H7 (cell line): Measurements from ENCODE around the gene MKRN1. TPM values are rescaled to one million over a fixed set of nuclear protein-coding genes. Genes with fewer than 3 reads are reported as not detected.
"Not testable (repeated sequence)": the region's sequence is repeated elsewhere in the genome, so short reads cannot be mapped to it uniquely, and the experiment has no call there.

Experiments used
- DNase-seq: peaks from one replicate; pipeline ENCODE4 v3.0.0; 2012
- H3K27me3 ChIP-seq: 2 replicates; pipeline ENCODE4 v1.6.0; 2011; ENCODE audit warnings: mild to moderate bottlenecking, low read length; ENCODE audit not compliant: control insufficient read depth, insufficient read depth
- H3K36me3 ChIP-seq: replicated peaks from 2 replicates; pipeline ENCODE4 v1.5.1; 2011; ENCODE audit warnings: low read length; ENCODE audit not compliant: control insufficient read depth, insufficient read depth
- H3K4me3 ChIP-seq: 2 replicates; pipeline ENCODE4 v1.5.1; 2011; ENCODE audit warnings: low read depth, mild to moderate bottlenecking, control low read depth, low read length, moderate library complexity; ENCODE audit not compliant: insufficient read depth
- total RNA-seq: library from RNA; depleted of rRNA; stranded (reverse); fragments of >200 nt; shearing (Covaris generic); gene quantifications from 2 replicates; pipeline ENCODE4 v1.2.3, GENCODE V29; 2014

Gene MKRN1
- total RNA-seq, 1 experiment from 2014 or later = 80.5 TPM

- H3K4me3 ChIP-seq, H3K27me3 ChIP-seq, H3K36me3 ChIP-seq, DNase-seq: not testable (repeated sequence)
These were observed 18.5 kb upstream of the MKRN1 start for GRCh38 chr7:140497807-140498206.

DNA sequence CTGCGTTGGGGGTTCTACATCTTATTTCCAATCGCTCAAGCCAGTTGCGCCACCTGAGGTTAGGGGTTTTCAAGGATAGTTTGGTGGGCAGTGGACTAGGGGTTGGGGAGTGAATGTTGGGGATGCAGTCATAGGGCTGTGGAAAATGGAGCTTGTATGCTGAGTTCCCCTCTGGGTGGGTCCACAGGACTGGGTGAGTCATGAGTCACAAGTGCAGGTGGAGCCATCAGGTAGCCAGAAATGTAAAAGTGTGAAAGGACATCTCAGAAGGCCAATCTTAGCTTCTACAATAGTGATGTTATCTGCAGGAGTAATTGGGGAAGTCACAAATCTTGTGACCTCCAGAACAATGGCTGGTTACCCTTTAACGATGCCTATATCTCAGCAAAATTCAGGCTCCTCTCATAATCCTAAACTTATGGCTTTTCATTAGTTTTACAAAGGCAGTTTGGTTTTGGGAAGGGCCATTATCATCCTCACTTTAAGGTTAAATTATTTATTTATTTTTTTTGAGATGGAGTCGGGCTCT is 18.0 kb upstream of the MKRN1 start:
- DNase-seq = no peak
- Histone ChIP-seq H3K36me3 (no peaks in the 10 kb centered on the region), H3K27me3 (no peaks in the 10 kb centered on the region), H3K4me3 (no peak overlapping the region)

GRCh38 chr7:140495514-140496097 is 16.3 kb upstream of the MKRN1 start:
- no peak overlapping the region for H3K4me3 ChIP-seq
- H3K27me3 ChIP-seq = no peaks in the 10 kb centered on the region
- no peak for DNase-seq
- no peaks in the 10 kb centered on the region for H3K36me3 ChIP-seq

DNA sequence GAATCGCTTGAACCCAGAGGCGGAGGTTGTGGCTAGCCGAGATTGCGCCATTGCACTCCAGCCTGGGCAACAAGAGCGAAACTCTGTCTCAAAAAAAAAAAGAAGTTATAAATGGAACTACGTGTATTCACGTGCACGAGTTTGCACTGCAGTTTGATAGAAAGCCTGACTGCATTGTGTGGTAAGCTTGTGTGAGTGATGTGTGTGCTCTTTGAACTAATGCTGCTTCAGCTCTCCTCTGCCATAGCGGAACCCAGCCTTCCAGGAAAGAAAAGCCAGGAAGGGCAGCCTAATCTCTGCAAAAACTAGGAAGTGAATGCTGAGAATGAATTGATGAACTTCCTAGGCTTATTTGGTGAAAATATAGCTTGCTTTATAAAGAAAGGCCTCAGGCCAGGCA is 15.6 kb upstream of the MKRN1 start:
- no peak for DNase-seq
- H3K27me3 ChIP-seq = no peaks in the 10 kb centered on the region
- H3K36me3 ChIP-seq = no peaks in the 10 kb centered on the region
- no peak overlapping the region for H3K4me3 ChIP-seq

GRCh38 chr7:140489026-140489359 is 9.7 kb upstream of the MKRN1 start:
- Histone ChIP-seq H3K4me3 (no peak overlapping the region), H3K36me3 (no peaks in the 10 kb centered on the region), H3K27me3 (no peaks in the 10 kb centered on the region)
- no peak for DNase-seq

- DNase-seq = no peak
- Histone ChIP-seq H3K27me3 (no peaks in the 10 kb centered on the region), H3K4me3 (no peak overlapping the region), H3K36me3 (no peaks in the 10 kb centered on the region)
These were observed 6.4 kb upstream of the MKRN1 start for GRCh38 chr7:140485500-140486265.

DNA sequence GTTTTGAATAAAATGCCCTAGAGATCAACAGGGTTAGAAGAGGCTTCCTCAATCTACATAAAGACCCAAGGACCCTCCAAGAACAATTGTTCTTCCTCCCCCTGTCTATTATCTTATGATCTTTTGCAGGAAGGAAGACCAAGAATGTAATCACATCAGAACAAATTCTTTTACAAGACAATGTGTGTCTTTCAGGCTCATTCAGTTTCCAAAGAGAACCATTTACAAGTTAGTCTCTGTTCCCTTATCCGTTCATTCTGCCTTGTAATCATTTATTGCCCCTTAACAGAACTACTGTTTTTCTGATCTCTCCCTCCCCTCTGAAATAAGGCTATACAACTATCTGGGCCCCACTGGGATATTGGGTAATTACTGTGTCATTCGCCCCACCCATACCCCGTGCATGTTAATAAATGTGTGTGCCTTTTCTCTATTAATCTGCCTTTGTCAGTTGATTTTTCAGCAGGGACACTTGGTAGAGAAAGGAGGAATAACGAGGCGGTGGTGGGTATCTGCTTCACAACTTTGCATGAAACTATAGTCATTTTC is 5.7 kb upstream of the MKRN1 start:
- Histone ChIP-seq H3K4me3 (no peak overlapping the region), H3K36me3 (no peaks in the 10 kb centered on the region), H3K27me3 (no peaks in the 10 kb centered on the region)
- DNase-seq = no peak

DNA sequence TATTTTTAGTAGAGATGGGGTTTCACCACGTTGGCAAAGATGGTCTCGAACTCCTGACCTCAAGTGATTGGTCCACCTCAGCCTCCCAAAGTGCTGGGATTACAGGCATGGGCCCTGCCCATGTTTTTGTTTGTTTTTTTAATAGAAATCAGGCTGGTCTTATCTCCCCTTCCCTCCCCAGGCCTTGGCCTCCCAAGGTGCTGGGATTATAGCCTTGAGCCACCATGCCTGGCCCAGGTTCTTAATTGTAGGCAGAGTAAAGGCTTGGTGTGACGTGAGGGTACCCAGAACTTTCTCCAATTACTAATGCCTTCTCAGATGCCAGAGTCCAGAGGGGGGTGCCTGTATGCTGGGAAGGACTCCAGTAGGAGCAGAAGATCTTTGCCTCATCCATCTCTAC is 5.2 kb upstream of the MKRN1 start:
- no peak overlapping the region for H3K4me3 ChIP-seq
- no peaks in the 10 kb centered on the region for H3K36me3 ChIP-seq
- no peak for DNase-seq
- H3K27me3 ChIP-seq = no peaks in the 10 kb centered on the region

DNA sequence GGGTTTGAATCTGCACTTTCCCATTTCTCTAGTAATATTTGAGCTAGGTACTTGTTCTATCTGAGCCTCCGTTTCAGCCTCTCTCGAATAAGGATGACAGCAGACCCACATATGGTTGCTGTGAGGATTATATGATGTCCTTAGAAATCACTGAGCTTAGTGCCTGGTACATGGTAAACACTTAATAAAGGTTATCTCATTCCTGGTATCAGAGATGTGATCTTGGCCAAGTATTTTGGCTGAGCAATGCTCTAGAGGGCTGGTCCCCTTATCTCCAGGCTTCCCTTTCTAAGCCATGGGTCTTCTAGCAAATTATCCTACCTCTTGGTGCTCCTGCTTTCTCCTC is 407 bp upstream of the MKRN1 start:
- H3K4me3 ChIP-seq = peak overlapping the region; percentile 99
- DNase-seq = no peak
- H3K27me3 ChIP-seq = no peaks in the 10 kb centered on the region
- H3K36me3 ChIP-seq = no peaks in the 10 kb centered on the region

- no peaks in the 10 kb centered on the region for H3K36me3 ChIP-seq
- DNase-seq = peak; percentile 90
- peak overlapping the region; percentile 99 for H3K4me3 ChIP-seq
- no peaks in the 10 kb centered on the region for H3K27me3 ChIP-seq
These were observed 851 bp downstream of the MKRN1 start for GRCh38 chr7:140478246-140479061.

DNA sequence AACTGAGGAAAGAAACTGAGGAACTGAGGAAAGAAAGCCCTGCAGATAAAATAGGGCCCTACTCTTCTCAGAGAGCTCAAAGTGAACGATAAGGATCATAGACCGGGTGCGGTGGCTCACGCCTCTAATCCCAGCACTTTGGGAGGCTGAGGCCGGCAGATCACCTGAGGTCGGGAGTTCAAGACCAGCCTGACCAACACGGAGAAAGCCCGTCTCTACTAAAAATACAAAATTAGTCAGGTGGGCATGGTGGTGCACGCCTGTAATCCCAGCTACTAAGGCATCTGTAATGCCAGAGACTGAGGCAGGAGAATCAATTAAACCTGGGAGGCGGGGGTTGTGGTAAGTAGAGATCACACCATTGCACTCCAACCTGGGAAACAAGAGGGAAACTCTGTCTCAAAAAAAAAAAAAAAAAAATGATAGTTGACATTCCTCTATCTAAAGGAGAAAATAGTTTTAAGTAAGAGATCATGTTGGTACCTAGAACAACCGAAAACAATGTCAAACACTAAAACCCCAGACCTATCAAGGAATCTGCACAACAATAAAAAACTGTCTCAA is 2.5 kb downstream of the MKRN1 start:
- no peaks in the 10 kb centered on the region for H3K36me3 ChIP-seq
- peak overlapping the region; percentile 8; the same call in 1 of the 2 replicates for H3K4me3 ChIP-seq
- DNase-seq = no peak
- no peaks in the 10 kb centered on the region for H3K27me3 ChIP-seq

DNA sequence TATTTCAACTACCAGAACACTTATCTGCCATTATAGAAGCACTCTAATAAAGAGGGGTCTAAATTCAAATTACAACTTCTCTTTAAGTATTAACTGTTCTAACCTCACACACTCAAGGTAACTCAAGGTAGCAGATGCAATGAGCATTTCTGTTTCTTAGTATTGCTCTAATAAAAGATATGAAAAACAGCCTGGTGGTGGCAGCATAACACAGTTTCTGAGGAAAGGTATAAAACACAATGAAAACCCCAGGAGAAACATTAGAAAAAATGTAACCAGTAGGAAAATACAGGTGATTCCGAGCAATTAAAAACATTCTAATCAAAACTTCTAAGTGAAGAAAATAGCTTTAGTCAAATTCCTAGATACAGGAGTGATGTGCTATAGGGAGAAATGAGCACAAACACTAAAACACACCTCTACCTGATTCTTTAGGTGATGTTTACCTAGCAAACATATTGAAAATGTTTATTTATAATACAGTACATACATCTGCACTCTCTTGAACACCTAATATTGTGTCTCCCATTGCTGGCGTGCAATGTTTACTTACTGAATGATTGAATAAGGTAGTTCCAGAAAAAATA is 3.5 kb downstream of the MKRN1 start:
- peak; percentile 58 for DNase-seq
- no peak overlapping the region for H3K4me3 ChIP-seq
- H3K36me3 ChIP-seq = peaks cover 8% of the 10 kb centered on the region

GRCh38 chr7:140463111-140463510 is 16.2 kb downstream of the MKRN1 start:
- Histone ChIP-seq H3K27me3 (no peaks in the 10 kb centered on the region), H3K36me3 (peaks cover 28% of the 10 kb centered on the region), H3K4me3 (no peak overlapping the region)
- DNase-seq = no peak

More for the DNA sequence above, 3.5 kb downstream of the MKRN1 start:
- no peaks in the 10 kb centered on the region for H3K27me3 ChIP-seq

- no peak for DNase-seq
- Histone ChIP-seq H3K36me3 (peaks cover 27% of the 10 kb centered on the region), H3K27me3 (no peaks in the 10 kb centered on the region), H3K4me3 (no peak overlapping the region)
These were observed 20.4 kb downstream of the MKRN1 start for GRCh38 chr7:140458916-140459315.
